ENCODE measurements around the gene ALX1.

Gene ALX1

DNA sequence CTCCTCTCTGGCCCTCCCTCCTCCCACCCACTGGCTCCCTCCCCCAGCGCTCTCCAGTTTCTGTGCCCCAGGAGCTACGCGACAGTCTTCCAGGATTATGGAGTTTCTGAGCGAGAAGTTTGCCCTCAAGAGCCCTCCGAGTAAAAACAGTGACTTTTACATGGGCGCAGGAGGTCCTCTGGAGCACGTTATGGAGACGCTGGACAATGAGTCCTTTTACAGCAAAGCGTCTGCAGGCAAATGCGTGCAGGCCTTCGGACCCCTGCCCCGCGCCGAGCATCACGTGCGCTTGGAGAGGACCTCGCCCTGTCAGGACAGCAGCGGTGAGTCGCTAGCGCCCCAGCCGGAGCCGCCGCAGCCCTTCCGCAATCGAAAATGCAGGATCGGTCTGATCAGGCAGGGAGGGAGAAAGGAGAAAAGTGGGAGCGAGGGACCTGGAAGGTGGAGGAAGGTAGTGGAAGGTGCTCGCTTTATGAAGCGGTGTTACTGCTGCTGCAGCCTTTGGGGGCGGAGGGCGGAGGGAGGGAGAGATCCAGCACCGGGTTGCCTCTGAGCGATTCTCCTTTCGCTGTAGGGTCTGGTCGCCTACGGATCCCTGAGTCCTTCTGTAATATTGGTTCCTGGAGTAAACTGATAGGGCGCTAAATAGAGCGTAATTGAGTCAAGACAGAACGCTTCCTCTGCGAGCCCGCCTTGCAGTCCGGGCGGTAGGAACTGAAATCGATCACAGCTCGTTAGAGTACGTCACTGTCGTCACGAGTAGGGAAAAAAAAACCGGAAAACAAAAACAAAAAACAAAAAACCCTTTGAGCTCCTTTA is at the start of gene ALX1:
Gene ALX1, plus strand, starts transcription at position 56 of the 819 bp plus-strand sequence. Its CDS starts 42 bp downstream, at position 98.
- DNase-seq = peak; percentile 59

DNA sequence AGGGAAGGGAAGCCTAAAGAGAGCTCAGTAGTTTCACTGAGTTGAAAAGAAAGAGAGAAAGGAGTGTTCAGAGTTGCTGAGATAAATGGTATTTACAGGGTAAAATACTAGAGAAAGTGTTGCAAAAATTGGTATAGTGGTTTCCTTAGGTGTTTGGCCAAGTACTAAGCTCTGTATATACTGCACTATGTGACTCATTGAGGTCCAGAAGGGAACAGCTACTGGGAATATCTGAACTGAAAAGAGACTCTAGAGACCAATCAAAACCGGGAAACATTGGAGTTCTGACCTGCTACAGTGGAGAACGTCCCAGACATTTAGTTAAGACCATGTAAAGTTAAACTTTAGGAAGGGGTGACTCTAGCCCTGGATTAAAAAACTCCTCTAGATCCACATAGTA is 42.7 kb upstream of the ALX1 start:
- no peak for DNase-seq

DNA sequence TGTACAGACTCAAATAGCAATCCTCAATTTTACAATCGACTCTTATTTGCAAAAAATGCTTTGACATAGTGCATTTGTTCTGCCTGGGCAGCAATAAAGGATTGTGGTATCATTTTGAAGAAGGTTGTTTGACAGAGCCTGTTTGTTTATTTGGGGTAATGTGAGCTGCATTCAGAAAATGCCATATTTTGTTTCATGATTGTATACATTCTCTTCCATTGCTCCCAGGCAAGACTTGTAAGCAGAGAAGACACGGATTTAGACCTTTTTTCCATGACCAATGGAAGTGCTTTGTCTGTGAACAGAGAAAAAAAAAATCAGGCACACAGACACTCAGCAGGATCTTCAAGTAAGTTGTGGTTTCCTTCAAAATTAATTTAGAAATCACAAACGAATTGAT is 35.5 kb upstream of the ALX1 start:
- no peak for DNase-seq

- DNase-seq = no peak
Observed at GRCh38 chr12:85253853-85254252, 26.2 kb upstream of the ALX1 start.

GRCh38 chr12:85257671-85258070 is 22.3 kb upstream of the ALX1 start:
- DNase-seq = no peak

GRCh38 chr12:85260447-85260846 is 19.6 kb upstream of the ALX1 start:
- no peak for DNase-seq

DNA sequence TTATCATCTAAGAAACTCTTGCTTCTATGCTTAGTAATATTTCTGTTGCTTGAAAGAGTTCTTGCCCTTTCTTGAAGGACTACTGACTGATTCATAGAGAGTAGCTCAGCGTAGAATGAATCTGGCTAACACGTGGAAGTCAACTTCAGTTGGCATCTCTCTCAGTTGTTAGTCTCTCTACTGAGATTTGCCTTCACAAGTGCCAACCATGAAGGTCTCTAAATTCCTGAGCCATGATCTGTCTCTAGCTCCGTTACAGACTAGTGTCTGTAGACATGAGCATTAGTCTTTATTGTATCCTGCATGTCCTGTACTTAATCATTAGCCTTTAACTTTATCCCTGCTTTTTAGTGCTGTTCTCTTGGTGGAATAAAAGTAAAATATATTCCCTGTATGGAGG is 19.1 kb upstream of the ALX1 start:
- no peak for DNase-seq

GRCh38 chr12:85266356-85266755 is 13.7 kb upstream of the ALX1 start:
- no peak for DNase-seq

- DNase-seq = no peak
Observed at GRCh38 chr12:85273381-85274314, 6.4 kb upstream of the ALX1 start.

DNA sequence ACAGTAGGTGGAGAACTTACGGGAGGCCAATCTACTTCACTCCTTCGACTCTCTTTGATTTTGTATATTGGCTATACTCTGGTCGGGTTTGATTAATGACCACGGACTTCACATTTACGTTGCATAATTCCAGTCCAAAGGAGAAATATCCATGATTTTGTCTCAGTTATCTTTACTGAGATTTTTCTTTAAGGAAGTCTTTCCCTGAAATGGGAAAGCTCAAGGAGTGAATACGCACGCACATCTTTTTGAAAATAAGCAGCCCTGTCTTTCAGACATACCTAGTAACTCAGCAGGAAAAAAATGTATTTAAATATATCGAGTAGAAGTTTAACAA is 5.7 kb upstream of the ALX1 start:
- DNase-seq = no peak

- no peak for DNase-seq
Observed at GRCh38 chr12:85275374-85275773, 4.6 kb upstream of the ALX1 start.

- DNase-seq = no peak
Observed at GRCh38 chr12:85277191-85277590, 2.8 kb upstream of the ALX1 start.

DNA sequence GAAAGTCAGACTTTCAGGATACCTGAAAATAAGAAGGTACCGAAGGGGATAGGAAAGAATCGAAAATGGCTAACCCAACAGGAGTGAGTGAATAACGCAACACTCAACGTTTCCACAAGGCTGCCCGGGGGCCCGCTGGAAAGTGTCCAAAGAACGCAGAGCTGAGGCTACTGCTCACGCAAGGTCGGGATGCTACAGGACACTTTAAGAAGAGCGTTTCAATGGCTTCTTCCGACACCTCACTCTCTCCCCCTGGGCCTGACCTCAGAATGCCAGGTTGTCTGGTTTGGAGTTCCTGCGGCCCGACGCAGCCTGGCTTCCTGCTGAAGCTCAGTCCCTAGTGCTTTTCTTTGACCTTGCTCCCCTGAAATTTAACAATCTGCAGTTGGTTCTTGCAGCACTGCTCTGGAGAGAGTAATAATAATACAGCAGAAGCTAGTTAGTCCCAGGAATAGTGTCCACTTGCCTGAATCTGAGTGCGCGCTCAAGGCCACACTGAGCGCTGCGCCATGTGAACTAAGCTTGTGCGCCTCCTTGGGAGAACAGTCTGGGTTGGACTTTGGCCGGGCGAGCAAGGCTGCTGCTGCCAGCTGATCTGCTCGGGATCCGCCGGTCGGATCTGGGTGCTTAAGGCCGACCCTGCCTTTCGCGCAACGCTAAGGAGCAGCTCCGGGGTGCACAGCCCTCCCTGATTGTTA is 2.0 kb upstream of the ALX1 start:
- DNase-seq = no peak

DNA sequence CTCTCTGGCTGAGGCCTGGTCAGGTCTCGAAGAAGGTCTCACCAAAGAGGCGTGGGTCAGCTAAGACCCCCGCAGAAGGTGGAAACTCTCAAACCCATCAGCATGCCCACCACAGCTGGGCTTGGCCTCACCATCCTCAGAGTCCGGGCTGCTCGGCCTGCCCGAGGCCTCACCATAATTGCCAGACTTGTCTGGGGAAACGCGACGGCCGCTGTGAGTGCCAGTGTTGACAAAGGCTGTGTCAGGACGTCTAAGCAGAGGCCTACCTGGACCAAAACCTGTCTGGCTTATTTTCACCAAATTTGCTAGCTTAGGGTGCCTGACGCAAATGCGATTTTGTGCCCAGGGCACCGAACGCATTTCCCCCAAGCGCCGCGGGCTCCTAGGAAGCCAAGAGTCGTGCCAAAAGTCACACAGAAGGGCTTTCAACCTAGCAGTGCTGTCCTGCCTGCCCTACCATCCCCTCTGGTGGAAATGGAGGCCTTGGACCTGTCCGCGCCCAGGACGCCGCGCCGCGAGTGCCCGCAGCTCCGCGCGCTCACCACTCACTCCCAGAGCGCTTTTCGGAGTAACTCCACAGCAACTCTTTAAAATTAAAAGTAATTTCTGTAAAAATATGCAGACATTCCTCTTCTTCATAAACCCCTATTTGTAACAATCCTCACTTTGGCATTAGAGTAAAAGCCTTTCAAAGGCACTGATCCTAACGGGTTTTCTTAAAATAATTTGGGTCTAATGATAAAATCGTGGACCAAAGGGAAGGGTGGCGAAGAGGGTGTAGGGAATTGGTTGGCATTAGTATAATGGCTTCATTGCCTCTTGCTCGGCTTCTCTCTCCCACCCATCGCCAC is 1.2 kb upstream of the ALX1 start:
- no peak for DNase-seq

- no peak for DNase-seq
Observed at GRCh38 chr12:85279449-85280164, 413 bp upstream of the ALX1 start.

DNA sequence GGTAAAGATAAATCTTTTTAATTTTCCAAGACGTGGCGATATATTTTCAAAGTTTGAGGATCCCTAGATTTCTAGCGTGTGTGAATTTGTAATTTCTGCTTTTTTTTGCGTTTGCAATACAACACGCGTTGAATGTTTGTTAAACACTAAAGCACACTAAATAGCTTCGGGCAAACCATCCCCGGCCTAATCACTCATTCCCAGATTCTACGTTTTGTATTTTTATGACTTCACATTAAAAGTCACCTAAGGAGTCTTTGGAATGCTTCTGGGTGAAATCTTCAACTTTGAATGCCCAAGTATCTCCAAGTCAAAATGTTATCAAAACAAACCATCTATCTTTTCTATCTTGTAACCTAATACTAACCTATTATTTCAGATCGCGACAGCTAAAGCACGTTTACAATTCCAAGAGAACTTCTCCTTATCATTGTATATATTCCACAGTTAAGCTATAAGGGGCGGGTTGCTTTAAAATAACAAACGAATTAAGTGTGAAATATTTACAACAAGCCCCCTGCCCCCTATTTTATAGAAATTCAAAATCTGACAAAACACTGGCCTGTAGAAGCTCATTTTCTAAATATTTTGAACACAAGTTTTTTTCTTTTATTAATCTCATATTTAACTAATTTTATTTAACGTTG is 1.1 kb downstream of the ALX1 start:
- DNase-seq = no peak

- no peak for DNase-seq
Observed at GRCh38 chr12:85281636-85282312, 1.8 kb downstream of the ALX1 start.

DNA sequence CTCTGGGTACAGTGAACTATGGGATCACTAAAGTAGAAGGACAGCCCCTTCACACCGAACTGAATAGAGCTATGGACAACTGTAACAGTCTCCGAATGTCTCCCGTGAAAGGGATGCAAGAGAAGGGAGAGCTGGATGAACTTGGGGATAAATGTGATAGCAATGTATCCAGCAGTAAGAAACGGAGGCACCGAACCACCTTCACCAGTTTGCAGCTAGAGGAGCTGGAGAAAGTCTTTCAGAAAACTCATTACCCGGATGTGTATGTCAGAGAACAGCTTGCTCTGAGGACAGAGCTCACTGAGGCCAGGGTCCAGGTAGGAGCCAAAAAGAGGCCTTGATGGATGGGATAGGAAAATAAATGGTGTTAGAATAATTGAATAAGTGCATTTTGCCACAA is 3.5 kb downstream of the ALX1 start:
- DNase-seq = no peak

- no peak for DNase-seq
Observed at GRCh38 chr12:85296362-85296761, 16.3 kb downstream of the ALX1 start.

GRCh38 chr12:85299053-85299452 is 19.0 kb downstream of the ALX1 start:
- DNase-seq = no peak

DNA sequence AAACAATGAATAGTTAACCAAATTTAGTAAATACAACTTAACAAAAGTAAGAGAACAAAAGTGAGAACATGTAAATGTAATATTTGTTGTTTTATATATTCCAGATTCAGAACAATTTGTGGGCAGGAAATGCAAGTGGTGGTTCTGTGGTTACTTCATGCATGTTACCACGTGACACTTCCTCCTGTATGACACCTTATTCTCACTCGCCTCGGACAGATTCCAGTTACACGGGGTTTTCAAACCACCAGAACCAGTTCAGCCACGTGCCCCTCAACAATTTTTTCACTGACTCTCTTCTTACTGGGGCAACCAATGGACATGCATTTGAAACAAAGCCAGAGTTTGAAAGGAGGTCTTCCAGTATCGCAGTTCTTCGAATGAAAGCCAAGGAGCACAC is 21.0 kb downstream of the ALX1 start:
- no peak for DNase-seq

Measured in DMS153 (cell line).